Left renal cortex interstitium (tissue), 4 donors: ENCODE results near the gene MSH3. TPM values are rescaled to one million over a fixed set of nuclear protein-coding genes. Genes with fewer than 3 reads are reported as not detected.
"Not testable (repeated sequence)": the region's sequence is repeated elsewhere in the genome, so short reads cannot be mapped to it uniquely, and the experiment has no call there.

Source experiments
- DNase-seq, 4 donors: peaks; one replicate each; pipeline ENCODE4 v3.0.0-alpha.2; 2013; ENCODE audit warnings: low read depth in 4 of 4, low spot score in 2 of 4, missing footprints in 1 of 4
- polyA plus RNA-seq, 4 donors: library from polyadenylated mRNA; unstranded; fragments of 120-200 nt; gene quantifications; one replicate each; pipeline ENCODE4 v1.2.1, GENCODE V29; 2013; ENCODE audit not compliant: insufficient read length in 4 of 4

The MSH3 gene
- polyA plus RNA-seq, 4 donors, result 18.6 to 24.0 (median 21.3) TPM

- DNase-seq, result no peak
These were observed 93.5 kb downstream of the MSH3 start for GRCh38 chr5:80747922-80748321.

GRCh38 chr5:80752427-80752826 lies 98.0 kb downstream of the MSH3 start:
- DNase-seq, result no peak

- DNase-seq, result no peak
These were observed 99.3 kb downstream of the MSH3 start for GRCh38 chr5:80753712-80754111.

GRCh38 chr5:80754900-80755299 lies 100.4 kb downstream of the MSH3 start:
- DNase-seq, result no peak

- no peak for DNase-seq
These were observed 101.2 kb downstream of the MSH3 start for GRCh38 chr5:80755626-80756025.

GRCh38 chr5:80756292-80756691 lies 101.8 kb downstream of the MSH3 start:
- DNase-seq, result no peak

- DNase-seq, result no peak
These were observed 102.8 kb downstream of the MSH3 start for GRCh38 chr5:80757290-80757689.

GRCh38 chr5:80759866-80760577 lies 105.6 kb downstream of the MSH3 start:
- no peak for DNase-seq

- no peak for DNase-seq
These were observed 106.2 kb downstream of the MSH3 start for GRCh38 chr5:80760680-80761079.

GRCh38 chr5:80761176-80761575 lies 106.7 kb downstream of the MSH3 start:
- DNase-seq, result no peak

GRCh38 chr5:80761966-80762365 lies 107.5 kb downstream of the MSH3 start:
- no peak for DNase-seq

- no peak for DNase-seq
These were observed 108.1 kb downstream of the MSH3 start for GRCh38 chr5:80762573-80762972.

- no peak for DNase-seq
These were observed 108.8 kb downstream of the MSH3 start for GRCh38 chr5:80763211-80763610.

- DNase-seq, result no peak
These were observed 109.6 kb downstream of the MSH3 start for GRCh38 chr5:80763873-80764647.

- no peak for DNase-seq
These were observed 110.3 kb downstream of the MSH3 start for GRCh38 chr5:80764786-80765185.

GRCh38 chr5:80777347-80778287 lies 123.2 kb downstream of the MSH3 start:
- DNase-seq, result no peak

- no peak for DNase-seq
These were observed 125.6 kb downstream of the MSH3 start for GRCh38 chr5:80780024-80780423.

- DNase-seq, result no peak
These were observed 126.4 kb downstream of the MSH3 start for GRCh38 chr5:80780761-80781285.

GRCh38 chr5:80781356-80781755 lies 126.9 kb downstream of the MSH3 start:
- no peak for DNase-seq

- DNase-seq, result no peak
These were observed 128.2 kb downstream of the MSH3 start for GRCh38 chr5:80782626-80783025.

GRCh38 chr5:80783751-80784150 lies 129.3 kb downstream of the MSH3 start:
- not testable (repeated sequence) for DNase-seq
